Hematopoietic multipotent progenitor cell (in vitro differentiated cells): Measurements from ENCODE around the gene FRMPD2. TPM values are rescaled to one million over a fixed set of nuclear protein-coding genes. Genes with fewer than 3 reads are reported as not detected.
"Not testable (repeated sequence)": the region's sequence is repeated elsewhere in the genome, so short reads cannot be mapped to it uniquely, and the experiment has no call there.

ENCODE experiments used
- DNase-seq, 3 donors: peaks; one replicate each; pipeline ENCODE4 v3.0.0-alpha.2; 2011 to 2015; ENCODE audit warnings: low read depth in 2 of 3, low spot score in 2 of 3
- total RNA-seq: library from RNA; depleted of rRNA; stranded (reverse); fragments of >200 nt; gene quantifications from one replicate; pipeline ENCODE4 v1.2.3, GENCODE V29; 2012

The FRMPD2 gene
- total RNA-seq, 1 donor, result not detected

DNA sequence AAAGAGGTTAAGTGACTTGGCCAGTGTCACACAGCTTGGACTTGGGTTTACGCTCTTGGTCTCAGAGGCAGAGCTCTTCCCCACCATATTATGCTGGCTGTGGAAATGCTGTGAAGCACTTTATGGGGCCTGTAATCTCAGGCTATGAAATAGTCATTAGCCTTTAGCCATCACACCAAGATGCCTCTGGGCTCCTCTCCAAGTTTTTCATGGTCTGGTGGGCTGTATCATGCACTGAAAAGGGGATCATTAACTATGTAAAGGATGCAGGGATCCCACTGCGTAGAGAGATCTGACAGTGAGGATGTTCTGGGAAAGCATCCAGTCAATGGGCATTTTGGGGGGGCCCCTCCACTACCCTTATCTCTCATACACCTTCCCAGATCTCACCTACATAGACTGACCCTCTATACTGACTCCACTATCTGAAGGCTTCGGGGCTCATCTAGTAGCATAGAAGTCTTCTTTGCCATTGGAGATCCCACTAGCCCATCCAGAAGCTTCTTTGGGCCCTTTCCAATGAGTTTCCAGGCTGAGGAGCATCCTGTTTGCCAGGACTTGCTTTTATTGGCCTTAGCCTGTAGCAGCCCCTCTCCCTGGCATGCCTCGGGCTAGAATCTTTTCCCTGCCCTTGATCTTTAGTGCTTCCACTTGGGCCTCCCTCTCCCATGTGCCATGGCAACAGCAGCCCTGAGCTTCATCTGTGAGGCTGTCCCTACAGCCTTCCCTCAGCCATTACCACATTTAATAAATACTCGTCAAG is 19.6 kb downstream of the FRMPD2 start:
- DNase-seq, result no peak

DNA sequence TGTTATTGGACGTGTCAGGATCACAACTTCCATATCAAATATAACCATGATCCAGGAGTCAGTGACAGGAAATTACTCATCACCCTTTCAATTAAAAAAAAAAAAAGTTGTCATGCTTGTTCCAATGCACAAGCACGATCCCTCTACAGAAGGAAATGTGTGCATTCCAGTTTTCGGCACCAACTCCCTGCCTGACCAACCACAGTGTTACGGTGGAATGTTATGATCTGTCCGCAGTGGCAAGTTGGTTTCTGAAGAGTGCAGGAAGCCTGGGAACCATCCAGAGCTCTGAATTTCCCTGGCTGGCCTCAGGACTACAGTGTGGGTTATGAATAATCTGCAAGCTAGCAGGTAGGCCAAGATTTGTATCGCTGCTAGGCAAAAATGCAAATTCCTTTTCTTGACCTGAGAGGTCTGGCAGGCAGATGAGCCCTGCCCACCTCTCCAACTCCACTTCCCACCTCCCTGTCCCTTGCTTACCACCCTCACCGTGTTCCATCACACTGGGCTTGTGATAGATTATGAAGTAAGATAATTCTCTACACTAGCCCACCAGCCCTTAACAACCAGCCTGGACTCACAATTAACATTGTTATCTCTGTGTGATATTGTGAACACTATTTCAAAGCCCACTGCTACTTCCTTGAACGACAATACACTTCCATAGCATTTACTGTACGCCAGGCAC is 20.4 kb downstream of the FRMPD2 start:
- DNase-seq, result no peak

- no peak for DNase-seq
Observed at GRCh38 chr10:48252354-48252650, 22.2 kb downstream of the FRMPD2 start.

GRCh38 chr10:48251525-48252353 is 22.8 kb downstream of the FRMPD2 start:
- no peak for DNase-seq

GRCh38 chr10:48251152-48251524 is 23.4 kb downstream of the FRMPD2 start:
- DNase-seq, result no peak

DNA sequence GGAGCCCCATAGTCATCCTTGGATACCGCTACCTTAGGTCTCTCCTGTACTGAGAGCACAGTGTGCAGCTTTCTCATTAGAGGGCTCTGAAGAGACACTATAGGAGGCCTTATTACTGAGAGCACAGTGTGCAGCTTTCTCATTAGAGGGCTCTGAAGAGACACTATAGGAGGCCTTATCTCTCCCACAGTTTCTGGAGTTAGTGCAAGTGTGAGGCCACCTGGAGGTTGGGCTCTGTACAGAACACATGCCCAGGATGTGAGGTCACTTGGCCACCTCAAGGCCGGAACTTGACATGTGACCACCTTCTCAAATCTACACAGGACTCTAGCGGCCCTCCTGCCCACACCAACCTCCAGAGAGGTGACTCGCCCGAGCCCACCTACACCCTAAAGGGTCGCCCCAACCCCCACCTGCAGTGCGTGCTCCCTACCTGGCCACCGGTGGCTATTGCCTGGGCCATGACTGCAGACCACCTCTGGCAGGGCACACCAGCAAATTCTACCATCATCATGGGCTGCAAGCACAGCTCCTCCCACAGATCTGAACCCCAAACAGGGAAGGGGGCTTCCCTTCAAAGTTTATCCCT is 24.6 kb downstream of the FRMPD2 start:
- no peak for DNase-seq

DNA sequence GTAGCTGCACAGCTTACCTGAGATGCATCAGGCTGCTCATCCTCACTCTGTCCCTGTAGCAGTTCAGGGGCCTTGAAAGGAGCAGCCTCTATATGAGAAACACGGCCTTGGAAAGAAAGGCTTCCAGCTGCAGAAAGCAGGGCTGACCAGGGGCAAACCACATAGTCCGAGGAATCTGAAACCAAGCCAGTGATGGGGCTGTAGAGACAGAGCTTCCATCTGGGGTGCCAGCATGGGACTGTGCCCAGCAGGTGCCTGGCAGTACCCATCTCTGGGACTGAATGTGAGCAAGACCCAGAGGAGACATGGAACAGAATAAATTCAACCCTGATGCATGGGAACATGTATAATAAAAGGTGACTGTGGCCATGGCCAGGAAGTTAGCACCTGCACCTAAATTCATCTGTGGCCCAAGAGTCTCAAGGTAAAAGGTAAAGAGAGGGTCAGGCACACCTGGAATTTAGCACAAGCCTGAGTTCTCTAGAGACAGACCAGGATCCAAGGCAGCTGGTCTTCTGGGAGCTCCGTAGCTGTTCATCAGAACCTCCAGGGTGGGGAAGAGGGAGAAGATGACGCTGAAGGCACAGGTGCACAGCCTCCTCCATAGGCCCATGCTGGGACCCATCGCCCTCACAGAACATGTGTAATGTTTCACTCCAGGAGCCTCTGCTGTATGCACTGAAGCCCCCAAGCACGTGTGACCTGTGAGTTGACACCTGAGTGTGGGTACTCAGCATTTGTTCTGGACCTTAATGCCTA is 25.3 kb downstream of the FRMPD2 start:
- DNase-seq, result no peak

GRCh38 chr10:48248462-48248861 is 26.0 kb downstream of the FRMPD2 start:
- no peak for DNase-seq

DNA sequence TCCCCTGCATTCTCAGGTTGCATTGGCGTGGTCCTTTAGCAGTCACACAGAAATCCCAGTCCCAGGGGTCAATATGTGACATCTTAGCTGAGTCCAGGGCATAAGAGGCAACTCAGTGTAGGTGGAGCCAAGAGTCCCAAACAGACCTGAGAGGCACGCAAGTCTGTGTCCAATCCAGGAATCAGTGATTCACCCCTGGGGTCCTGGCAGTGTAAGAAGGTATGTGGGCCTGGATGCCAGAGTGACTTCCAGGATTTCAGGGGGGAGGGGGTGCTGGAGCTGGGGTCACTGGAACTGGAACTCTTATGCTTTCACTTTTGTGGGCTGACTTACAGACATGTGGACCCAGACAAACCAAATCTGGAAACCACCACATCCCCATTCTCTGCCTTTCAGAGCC is 26.8 kb downstream of the FRMPD2 start:
- DNase-seq, result no peak

DNA sequence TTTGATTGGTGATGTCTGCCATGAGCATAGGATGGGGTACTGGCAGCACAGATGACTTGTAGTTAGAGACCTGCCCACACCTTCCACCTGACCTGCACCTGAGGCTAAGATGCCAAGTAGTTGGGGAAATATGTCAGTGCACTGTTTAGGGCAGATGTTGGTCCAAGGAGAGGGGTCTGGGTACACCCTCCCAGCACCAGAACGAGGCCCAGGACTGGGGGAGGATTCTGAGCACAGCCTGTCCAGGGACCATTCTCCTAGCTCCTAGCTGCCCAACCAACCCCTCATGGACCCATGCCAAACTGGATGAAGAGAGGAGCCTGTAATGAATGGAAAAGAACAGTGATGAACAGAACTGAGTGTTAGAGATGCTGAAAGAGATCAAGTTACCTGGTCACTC is 28.0 kb downstream of the FRMPD2 start:
- no peak for DNase-seq

DNA sequence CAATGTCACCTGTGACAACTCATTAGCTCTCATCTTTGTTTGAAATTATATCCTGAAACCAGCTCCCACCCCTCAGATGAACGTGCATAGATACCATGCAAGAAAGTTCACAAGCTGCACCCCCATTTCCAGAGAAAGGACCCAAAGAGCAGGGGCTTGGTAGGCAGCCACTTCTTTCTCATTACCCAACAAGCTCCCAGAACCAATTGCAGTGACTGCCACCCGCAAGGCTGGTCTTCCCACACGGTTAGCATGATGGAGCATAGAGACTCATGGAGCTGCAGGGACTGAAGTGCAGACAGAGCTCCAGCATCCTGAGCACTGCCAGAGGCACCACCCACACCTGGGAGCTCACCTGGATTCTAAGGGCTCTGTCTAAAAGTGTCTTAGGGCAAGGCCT is 28.5 kb downstream of the FRMPD2 start:
- DNase-seq, result no peak

DNA sequence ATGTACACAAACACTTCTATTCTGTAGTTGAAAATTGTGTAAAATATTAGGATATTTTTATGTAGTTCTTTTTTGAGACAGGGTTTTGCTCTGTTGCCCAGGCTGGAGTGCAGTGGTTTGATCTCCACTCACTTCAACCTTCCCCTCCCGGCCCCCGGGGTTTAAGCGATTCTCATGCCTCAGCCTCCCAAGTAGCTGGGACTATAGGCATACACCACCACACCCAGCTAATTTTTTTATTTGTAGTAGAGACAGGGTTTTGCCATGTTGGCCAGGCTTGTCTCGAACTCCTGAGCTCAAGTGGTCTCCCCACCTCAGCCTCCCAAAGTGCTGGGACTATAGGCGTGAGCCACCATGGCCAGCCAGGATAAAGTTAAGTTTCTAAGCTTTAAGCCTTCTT is 30.6 kb downstream of the FRMPD2 start:
- DNase-seq, result not testable (repeated sequence)

DNA sequence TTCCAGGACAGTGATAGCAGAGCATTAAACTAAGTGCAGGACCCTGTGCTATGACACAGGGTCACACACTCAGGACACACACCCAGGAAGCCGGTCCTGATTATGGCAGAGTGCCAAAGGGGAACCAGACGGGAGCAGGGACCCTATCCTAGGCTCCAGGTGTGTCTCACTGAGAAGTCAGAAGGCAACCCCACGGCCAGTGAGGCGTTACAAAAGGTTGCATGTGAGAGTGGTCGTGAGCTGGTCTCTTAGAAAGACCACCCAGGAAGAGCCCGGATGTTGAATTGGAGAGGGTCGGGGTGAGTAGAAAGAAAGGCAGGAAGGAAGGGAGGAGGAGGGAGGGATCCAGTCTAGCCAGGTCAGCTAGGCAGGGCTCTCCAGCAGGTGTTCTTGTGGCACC is 31.0 kb downstream of the FRMPD2 start:
- no peak for DNase-seq

DNA sequence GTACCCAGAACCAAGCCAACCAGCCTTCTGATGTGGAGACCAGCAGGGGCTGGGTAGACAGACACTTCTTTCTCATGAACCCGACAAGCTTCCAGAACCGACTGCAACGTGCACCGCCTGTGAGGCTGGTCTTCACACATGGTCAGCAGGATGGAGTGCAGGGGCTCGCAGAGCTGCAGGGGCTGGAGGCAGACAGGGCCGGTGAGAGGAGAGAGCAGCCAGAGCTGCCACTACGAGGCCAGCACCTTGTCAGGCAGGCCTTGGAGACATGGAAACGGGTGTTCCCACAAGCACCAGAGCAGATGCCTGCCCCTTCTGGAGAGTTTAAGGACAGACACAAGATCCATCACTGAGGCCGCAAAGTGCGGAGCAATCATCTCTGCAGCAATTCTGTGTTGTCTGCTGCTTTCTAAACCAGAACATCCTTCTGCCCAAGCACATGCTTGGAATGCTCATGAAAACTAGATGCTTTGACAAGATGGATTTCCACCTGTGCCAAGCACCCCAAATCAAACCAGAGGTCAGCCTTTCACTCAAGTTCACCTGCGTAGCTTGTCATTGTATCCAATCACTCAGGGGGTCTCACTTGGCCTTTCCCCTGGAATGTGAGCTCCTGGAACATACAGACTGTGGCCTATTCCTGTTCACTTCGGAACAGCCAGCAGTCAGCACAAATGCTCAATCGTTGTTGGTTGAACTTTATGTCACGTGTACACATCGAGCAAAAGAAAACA is 32.2 kb downstream of the FRMPD2 start:
- no peak for DNase-seq

DNA sequence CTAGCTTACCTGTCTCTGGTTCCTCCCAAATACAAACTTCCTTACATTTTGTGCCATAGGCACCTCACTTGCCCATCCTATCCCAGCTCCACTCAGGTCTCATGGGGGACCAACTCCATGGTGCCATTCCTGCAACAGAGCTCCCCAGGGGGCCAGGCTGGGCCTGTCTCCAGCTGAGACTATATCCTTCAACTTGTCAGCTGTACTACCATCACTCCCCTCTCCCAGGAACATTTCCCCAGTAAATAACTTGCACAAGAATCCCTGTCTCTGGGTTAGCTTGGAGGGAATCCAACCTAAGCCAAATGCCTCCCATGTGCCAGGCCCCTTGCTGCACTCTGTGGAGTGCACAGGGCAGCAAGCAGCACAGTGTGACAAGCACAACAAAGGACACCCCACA is 33.2 kb downstream of the FRMPD2 start:
- DNase-seq, result no peak

- no peak for DNase-seq
Observed at GRCh38 chr10:48240196-48240595, 34.3 kb downstream of the FRMPD2 start.

- DNase-seq, result no peak
Observed at GRCh38 chr10:48239618-48240017, 34.9 kb downstream of the FRMPD2 start.

DNA sequence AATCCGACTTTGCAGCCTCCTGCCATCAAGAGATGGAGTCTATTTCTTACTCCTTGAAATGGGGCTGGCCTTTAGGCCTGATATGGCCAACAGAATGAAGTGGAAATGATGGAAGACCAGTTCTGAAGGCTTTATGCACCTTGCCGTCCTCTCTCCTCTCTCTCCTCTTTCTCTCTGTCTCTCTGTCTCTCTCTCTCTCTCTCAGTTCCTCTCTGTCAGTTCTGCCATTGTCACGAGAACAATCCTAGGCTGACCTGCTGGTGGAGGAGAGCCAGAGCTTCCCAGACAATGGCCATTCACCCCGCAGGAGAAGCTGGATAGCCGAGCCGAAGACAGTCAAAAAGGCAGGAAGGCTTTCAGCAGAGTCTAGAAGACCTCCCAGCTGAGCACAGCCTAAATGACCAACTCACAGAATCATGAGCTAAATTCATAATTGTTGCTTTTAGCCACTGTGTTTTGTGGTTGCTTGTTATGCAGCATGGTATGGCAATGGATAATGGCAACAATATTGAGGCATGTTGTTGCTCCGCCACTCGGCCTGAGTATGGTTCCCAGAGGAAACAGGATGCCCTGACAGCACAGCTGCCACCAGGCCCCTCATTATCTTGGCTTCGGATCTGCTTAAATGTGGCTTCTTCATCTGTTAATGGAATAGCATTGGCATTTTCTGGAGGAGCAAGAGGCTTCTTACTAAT is 35.5 kb downstream of the FRMPD2 start:
- DNase-seq, result no peak
